T-cell (primary cell): ENCODE data around the gene DPP10. TPM values are rescaled to one million over a fixed set of nuclear protein-coding genes. Genes with fewer than 3 reads are reported as not detected.
"Not testable (repeated sequence)": the region's sequence is repeated elsewhere in the genome, so short reads cannot be mapped to it uniquely, and the experiment has no call there.

Experiments used
- ATAC-seq, 4 experiments: fragments of 200-7000 bp in 3 of 4; fragments of 150-1000 bp in 1 of 4; cut with Tn5 transposase; replicated peaks in 1 of 4; 1 replicate in 3 of 4; 2 replicates in 1 of 4; pipeline ENCODE4 v1.10.0; 2021; ENCODE audit warnings: moderate library complexity in 3 of 4, mild to moderate bottlenecking in 2 of 4, moderate number of reproducible peaks in 1 of 4
- CTCF ChIA-PET, 2 donors: fragments of 300-600 bp; sonication (Branson Sonifier 250); formaldehyde crosslinking; loops; one replicate each; lab custom pipeline; 2022; ENCODE audit warnings: antibody characterized with exemption in 2 of 2; lab: Charles Lee
- POLR2A ChIA-PET, 2 donors: fragments of 300-600 bp; sonication (Branson Sonifier 250); formaldehyde crosslinking; loops; one replicate each; lab custom pipeline; 2022; ENCODE audit warnings: antibody characterized with exemption in 2 of 2; lab: Charles Lee
- DNase-seq, 35 experiments: peaks; one replicate each; pipeline versions ENCODE4 v3.0.0 to v3.0.0-alpha.2; 2013 to 2023
- H3K27ac ChIP-seq: one replicate; pipeline ENCODE4 v1.5.1; 2013; ENCODE audit warnings: low read length
- H3K27me3 ChIP-seq, 2 experiments: replicated peaks in 1 of 2; 1 replicate in 1 of 2; 2 replicates in 1 of 2; pipeline versions ENCODE4 v1.6.1 to v1.7.0; 2013; ENCODE audit warnings: low read length in 1 of 2, mixed read lengths in 1 of 2; ENCODE audit not compliant: control insufficient read depth in 2 of 2, insufficient read depth in 2 of 2; ENCODE audit errors: extremely low read depth in 1 of 2
- H3K36me3 ChIP-seq, 2 donors: 1 replicate in 1 of 2; 2 replicates in 1 of 2; pipeline versions ENCODE4 v1.6.1 to v1.7.0; 2013; ENCODE audit warnings: low read length in 1 of 2; ENCODE audit not compliant: control insufficient read depth in 2 of 2, insufficient read depth in 1 of 2; ENCODE audit errors: extremely low read depth in 1 of 2
- H3K4me1 ChIP-seq, 2 experiments: 1 replicate in 1 of 2; 2 replicates in 1 of 2; pipeline versions ENCODE4 v1.6.1 to v1.7.0; 2013; ENCODE audit warnings: low read length in 2 of 2, mixed read lengths in 1 of 2; ENCODE audit not compliant: insufficient read depth in 2 of 2, control insufficient read depth in 1 of 2; ENCODE audit errors: extremely low read depth in 1 of 2
- H3K4me3 ChIP-seq, 2 donors: 1 replicate in 1 of 2; 2 replicates in 1 of 2; pipeline versions ENCODE4 v1.5.1 to v1.7.0; 2013; ENCODE audit warnings: mild to moderate bottlenecking in 2 of 2, low read length in 1 of 2, moderate library complexity in 1 of 2; ENCODE audit not compliant: control insufficient read depth in 1 of 2; ENCODE audit errors: extremely low read depth in 1 of 2
- H3K9me3 ChIP-seq: 2 replicates; pipeline ENCODE4 v1.7.0; 2013
- H3K27ac Mint-ChIP-seq, 2 donors: one replicate each; pipeline ENCODE4 v1.8.0; 2020 to 2021; ENCODE audit warnings: mild to moderate bottlenecking in 2 of 2, mixed read lengths in 2 of 2
- H3K27me3 Mint-ChIP-seq, 2 donors: one replicate each; pipeline ENCODE4 v1.8.0; 2021 to 2022; ENCODE audit warnings: mixed read lengths in 2 of 2
- H3K36me3 Mint-ChIP-seq: one replicate; pipeline ENCODE4 v1.8.0; 2021; ENCODE audit warnings: mixed read lengths
- H3K4me1 Mint-ChIP-seq, 3 donors: one replicate each; pipeline ENCODE4 v1.8.0; 2020 to 2022; ENCODE audit warnings: mixed read lengths in 3 of 3, mild to moderate bottlenecking in 1 of 3
- H3K4me3 Mint-ChIP-seq, 3 donors: one replicate each; pipeline ENCODE4 v1.8.0; 2020 to 2022; ENCODE audit warnings: mild to moderate bottlenecking in 3 of 3, mixed read lengths in 3 of 3, moderate library complexity in 3 of 3
- H3K9me3 Mint-ChIP-seq, 3 donors: one replicate each; pipeline ENCODE4 v1.8.0; 2020 to 2022; ENCODE audit warnings: mixed read lengths in 3 of 3
- WGBS: methylation state at CpG from one replicate; pipeline ENCODE4 v1.1.5; 2013; ENCODE audit warnings: missing lambda C conversion rate; ENCODE audit not compliant: insufficient coverage; 5-methylcytosine and 5-hydroxymethylcytosine counted together
- total RNA-seq, 35 experiments: library from RNA in 6 of 35; stranded (reverse) in 6 of 35; fragments of 120-200 nt in 1 of 35; gene quantifications; one replicate each; pipeline versions ENCODE4 v1.2.1 to v1.2.4 and lab custom pipeline; 2013 to 2026

Gene DPP10
- total RNA-seq, 5 donors from 2014 or later (not counting 1 experiment from before 2014, with no cell fraction given): not detected

- H3K4me3 ChIP-seq, H3K27ac Mint-ChIP-seq, H3K4me1 Mint-ChIP-seq, CTCF ChIA-PET, H3K27me3 Mint-ChIP-seq, H3K36me3 Mint-ChIP-seq, POLR2A ChIA-PET, H3K9me3 ChIP-seq, DNase-seq, H3K4me1 ChIP-seq, H3K36me3 ChIP-seq, H3K27ac ChIP-seq, H3K27me3 ChIP-seq, H3K4me3 Mint-ChIP-seq, H3K9me3 Mint-ChIP-seq, ATAC-seq: not testable (repeated sequence)
- WGBS: no CpG with 5 or more reads among the region's 4 CpGs
Observed at GRCh38 chr2:114522612-114523011, 80.2 kb downstream of the DPP10 start.

GRCh38 chr2:114525955-114526354, 83.5 kb downstream of the DPP10 start:
- Mint-ChIP-seq H3K9me3 (no peaks in the 10 kb centered on the region), H3K27ac (no peak overlapping the region), H3K27me3 (peaks cover 0 to 7% of the 10 kb centered on the region in 2 donors), H3K4me1 (no peaks in the 10 kb centered on the region), H3K4me3 (no peak overlapping the region), H3K36me3 (no peaks in the 10 kb centered on the region)
- ATAC-seq (no peak), DNase-seq (no peak)
- H3K4me3 ChIP-seq: no peak overlapping the region
- CTCF ChIA-PET: no interaction called here
- H3K4me1 ChIP-seq: no peaks in the 10 kb centered on the region
- WGBS: no CpG with 5 or more reads among the region's 4 CpGs
- H3K27ac ChIP-seq: no peak overlapping the region
- peaks cover 0 to 2% of the 10 kb centered on the region in 2 experiments for H3K27me3 ChIP-seq
- POLR2A ChIA-PET: no interaction called here
- no peaks in the 10 kb centered on the region for H3K36me3 ChIP-seq
- no peaks in the 10 kb centered on the region for H3K9me3 ChIP-seq

GRCh38 chr2:114526841-114527240, 84.4 kb downstream of the DPP10 start:
- Mint-ChIP-seq H3K36me3 (no peaks in the 10 kb centered on the region), H3K4me1 (no peaks in the 10 kb centered on the region), H3K27ac (no peak overlapping the region), H3K27me3 (peaks cover 0 to 7% of the 10 kb centered on the region in 2 donors), H3K9me3 (no peaks in the 10 kb centered on the region), H3K4me3 (no peak overlapping the region)
- no peaks in the 10 kb centered on the region for H3K36me3 ChIP-seq
- H3K4me3 ChIP-seq: no peak overlapping the region
- ChIA-PET POLR2A (no interaction called here), CTCF (no interaction called here)
- H3K27ac ChIP-seq: no peak overlapping the region
- no CpG with 5 or more reads among the region's 1 CpG for WGBS
- ATAC-seq (no peak), DNase-seq (no peak)
- no peaks in the 10 kb centered on the region for H3K9me3 ChIP-seq
- H3K27me3 ChIP-seq: peaks cover 0 to 2% of the 10 kb centered on the region in 2 experiments
- H3K4me1 ChIP-seq: no peaks in the 10 kb centered on the region

- H3K36me3 ChIP-seq: no peaks in the 10 kb centered on the region
- Mint-ChIP-seq H3K27ac (no peak overlapping the region), H3K36me3 (no peaks in the 10 kb centered on the region), H3K27me3 (peaks cover 0 to 7% of the 10 kb centered on the region in 2 donors), H3K4me1 (no peaks in the 10 kb centered on the region), H3K4me3 (no peak overlapping the region), H3K9me3 (no peaks in the 10 kb centered on the region)
- no peak overlapping the region for H3K4me3 ChIP-seq
- peaks cover 0 to 2% of the 10 kb centered on the region in 2 experiments for H3K27me3 ChIP-seq
- DNase-seq: no peak
- ATAC-seq: no peak
- no peak overlapping the region for H3K27ac ChIP-seq
- POLR2A ChIA-PET: no interaction called here
- no peaks in the 10 kb centered on the region for H3K4me1 ChIP-seq
- no peaks in the 10 kb centered on the region for H3K9me3 ChIP-seq
- CTCF ChIA-PET: no interaction called here
- WGBS: 71% methylated on average over 1 of the region's 9 CpGs
Observed at GRCh38 chr2:114527330-114527983, 85.0 kb downstream of the DPP10 start.

GRCh38 chr2:114534116-114535084, 92.0 kb downstream of the DPP10 start:
- no peak overlapping the region for H3K27ac Mint-ChIP-seq
- no peaks in the 10 kb centered on the region for H3K9me3 Mint-ChIP-seq
- peaks cover 4 to 14% of the 10 kb centered on the region in 2 donors for H3K27me3 Mint-ChIP-seq
- Histone ChIP-seq H3K36me3 (no peaks in the 10 kb centered on the region), H3K27me3 (no peaks in the 10 kb centered on the region), H3K4me3 (no peak overlapping the region), H3K27ac (no peak overlapping the region), H3K4me1 (no peaks in the 10 kb centered on the region), H3K9me3 (no peaks in the 10 kb centered on the region)
- WGBS: no CpG with 5 or more reads among the region's 3 CpGs
- no peaks in the 10 kb centered on the region for H3K4me1 Mint-ChIP-seq
- ChIA-PET POLR2A (no interaction called here), CTCF (no interaction called here)
- ATAC-seq (no peak), DNase-seq (no peak)
- no peak overlapping the region for H3K4me3 Mint-ChIP-seq
- H3K36me3 Mint-ChIP-seq: no peaks in the 10 kb centered on the region

- ATAC-seq (no peak), DNase-seq (no peak)
- no peaks in the 10 kb centered on the region for H3K36me3 ChIP-seq
- peaks cover 4 to 11% of the 10 kb centered on the region in 2 donors for H3K27me3 Mint-ChIP-seq
- H3K4me3 ChIP-seq: no peak overlapping the region
- H3K9me3 Mint-ChIP-seq: no peaks in the 10 kb centered on the region
- H3K4me1 Mint-ChIP-seq: no peaks in the 10 kb centered on the region
- ChIA-PET CTCF (no interaction called here), POLR2A (no interaction called here)
- H3K9me3 ChIP-seq: no peaks in the 10 kb centered on the region
- no peaks in the 10 kb centered on the region for H3K27me3 ChIP-seq
- H3K27ac ChIP-seq: no peak overlapping the region
- no peaks in the 10 kb centered on the region for H3K36me3 Mint-ChIP-seq
- WGBS: no CpG with 5 or more reads among the region's 1 CpG
- no peaks in the 10 kb centered on the region for H3K4me1 ChIP-seq
- H3K27ac Mint-ChIP-seq: no peak overlapping the region
- no peak overlapping the region for H3K4me3 Mint-ChIP-seq
Observed at GRCh38 chr2:114537777-114538176, 95.3 kb downstream of the DPP10 start.
